Activated CD8-positive, alpha-beta T cell treated with anti-CD3 and anti-CD28 coated beads for 36 hours (primary cell): ENCODE results near the gene TNFRSF11A. TPM values are rescaled to one million over a fixed set of nuclear protein-coding genes. Genes with fewer than 3 reads are reported as not detected.

ENCODE experiments used
- ATAC-seq: fragments of 200-7000 bp; cut with Tn5 transposase; one replicate; pipeline ENCODE4 v1.10.0; 2021; ENCODE audit warnings: mild to moderate bottlenecking, moderate library complexity
- CTCF ChIA-PET: fragments of 350-600 bp; sonication (Branson Sonifier 250); formaldehyde crosslinking; loops from one replicate; lab custom pipeline; 2021; ENCODE audit warnings: antibody characterized with exemption; lab: Charles Lee
- POLR2A ChIA-PET: fragments of 350-600 bp; sonication (Branson Sonifier 250); formaldehyde crosslinking; loops from one replicate; lab custom pipeline; 2021; ENCODE audit warnings: antibody characterized with exemption; lab: Charles Lee
- DNase-seq: peaks from one replicate; pipeline ENCODE4 v3.0.0-alpha.2; 2020
- H3K27ac Mint-ChIP-seq: one replicate; pipeline ENCODE4 v1.8.0; 2021; ENCODE audit warnings: mild to moderate bottlenecking, mixed read lengths
- H3K27me3 Mint-ChIP-seq: one replicate; pipeline ENCODE4 v1.8.0; 2021; ENCODE audit warnings: mixed read lengths
- H3K36me3 Mint-ChIP-seq: one replicate; pipeline ENCODE4 v1.8.0; 2021; ENCODE audit warnings: low read depth, mixed read lengths
- H3K4me1 Mint-ChIP-seq: one replicate; pipeline ENCODE4 v1.8.0; 2021; ENCODE audit warnings: low read depth, mixed read lengths
- H3K4me3 Mint-ChIP-seq: one replicate; pipeline ENCODE4 v1.8.0; 2021; ENCODE audit warnings: mild to moderate bottlenecking, moderate library complexity, mixed read lengths
- H3K9me3 Mint-ChIP-seq: one replicate; pipeline ENCODE4 v1.8.0; 2021; ENCODE audit warnings: mixed read lengths
- CTCF ChIP-seq: fragments of 200-600 bp; IDR thresholded peaks from one replicate; pipeline ENCODE4 v1.8.0; 2022; ENCODE audit warnings: antibody characterized with exemption, mild to moderate bottlenecking
- intact Hi-C: fragments of 100-400 bp; cut with micrococcal nuclease; formaldehyde crosslinking; loops from one replicate; pipeline ENCODE4 v1.10.0; 2022
- total RNA-seq, 2 experiments: library from RNA; stranded (reverse); gene quantifications; one replicate each; pipeline ENCODE4 v1.2.3, GENCODE V29; 2021

Gene TNFRSF11A
- total RNA-seq, 2 experiments from 2014 or later, result 7.3 to 8.0 TPM

DNA sequence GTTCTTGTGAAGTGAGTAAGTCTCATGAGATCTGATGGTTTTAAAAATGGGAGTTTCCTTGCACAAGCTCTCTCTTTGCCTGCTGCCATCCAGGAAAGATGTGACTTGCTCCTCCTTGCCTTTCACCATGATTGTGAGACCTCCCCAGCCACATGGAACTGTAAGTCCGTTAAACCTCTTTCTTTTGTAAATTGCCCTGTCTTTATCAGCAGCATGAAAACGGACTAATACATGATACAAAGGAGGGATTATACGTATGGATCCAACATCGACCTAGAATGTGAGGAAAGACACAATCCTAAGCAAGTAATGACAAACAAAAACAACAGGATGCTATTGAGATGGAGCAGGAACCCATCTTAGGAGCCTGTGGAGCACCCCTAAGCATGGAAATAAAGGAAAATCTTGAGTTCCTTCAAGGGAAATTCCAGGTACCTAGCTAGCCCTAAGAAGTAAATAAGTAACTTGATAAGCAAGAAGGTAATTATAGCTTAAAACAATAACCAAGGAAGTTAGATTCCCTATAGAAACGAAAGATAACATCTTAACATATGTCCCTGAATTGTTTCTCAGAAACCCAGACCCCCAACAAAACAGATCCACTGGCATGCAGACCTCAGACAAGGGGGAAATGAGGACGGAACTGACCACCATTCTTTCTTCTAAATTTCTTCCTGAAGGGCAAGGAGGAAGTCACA lies 1.5 kb upstream of the TNFRSF11A start:
- no peak for TF ChIP-seq CTCF
- CTCF ChIA-PET, result interaction anchor here (1.2 to 3.3 kb wide), 7 partner anchors 8 to 261 kb away, joined by 3 to 18 read pairs (median 6); no protein-coding TSS in a partner anchor
- no peak for ATAC-seq
- POLR2A ChIA-PET, result interaction anchor here (1.3 kb wide), 1 partner anchor 11 kb away, joined by 3 read pairs; no protein-coding TSS in a partner anchor
- no peak overlapping the region for H3K27ac Mint-ChIP-seq
- H3K4me1 Mint-ChIP-seq, result peaks cover 20% of the 10 kb centered on the region
- DNase-seq, result no peak
- H3K36me3 Mint-ChIP-seq, result no peaks in the 10 kb centered on the region
- no peak overlapping the region for H3K4me3 Mint-ChIP-seq
- no peaks in the 10 kb centered on the region for H3K9me3 Mint-ChIP-seq
- peaks cover 58% of the 10 kb centered on the region for H3K27me3 Mint-ChIP-seq
- intact Hi-C loops, result no loop called here

DNA sequence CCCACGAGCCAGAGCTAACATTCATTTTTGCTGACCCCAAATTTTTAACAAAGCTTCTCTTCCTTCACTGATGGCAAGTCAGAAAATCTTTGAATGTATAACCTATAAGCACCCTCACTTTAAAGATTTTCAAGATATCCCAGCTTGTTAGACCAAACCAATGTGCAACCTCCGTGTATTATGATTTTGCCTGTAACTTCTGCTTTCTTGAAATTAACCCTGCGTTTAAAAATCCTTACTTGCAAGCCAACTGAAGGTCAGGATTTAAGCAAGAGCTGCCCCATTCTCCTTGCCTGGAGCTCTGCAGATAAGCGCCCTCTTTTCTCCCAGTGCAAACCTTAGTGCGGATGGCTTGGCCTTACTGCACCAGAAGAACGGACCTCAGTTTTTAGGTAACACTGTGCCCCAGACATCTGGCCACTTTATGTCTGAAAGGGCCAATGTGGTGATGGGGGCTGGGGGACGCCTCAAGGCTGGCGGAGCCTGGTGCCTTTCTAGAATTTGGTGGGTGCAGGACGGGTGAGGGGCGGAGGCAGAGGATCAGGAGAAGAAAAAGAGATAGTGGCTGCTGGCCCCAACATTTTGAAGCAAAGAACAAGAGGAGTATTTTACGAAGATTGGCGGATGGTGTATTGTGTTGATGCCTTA lies 805 bp upstream of the TNFRSF11A start:
- Mint-ChIP-seq H3K36me3 (no peaks in the 10 kb centered on the region), H3K4me3 (peak overlapping the region; percentile 69), H3K27me3 (peaks cover 64% of the 10 kb centered on the region), H3K9me3 (no peaks in the 10 kb centered on the region), H3K4me1 (peaks cover 27% of the 10 kb centered on the region), H3K27ac (peak overlapping the region; percentile 62)
- TF ChIP-seq CTCF, result no peak
- ChIA-PET CTCF (interaction anchor here (0.6 to 3.3 kb wide), 8 partner anchors 9 to 260 kb away, joined by 3 to 18 read pairs (median 5); no protein-coding TSS in a partner anchor), POLR2A (interaction anchor here (1.3 kb wide), 1 partner anchor 12 kb away, joined by 3 read pairs; no protein-coding TSS in a partner anchor)
- no peak for DNase-seq
- intact Hi-C loops, result no loop called here
- no peak for ATAC-seq

DNA sequence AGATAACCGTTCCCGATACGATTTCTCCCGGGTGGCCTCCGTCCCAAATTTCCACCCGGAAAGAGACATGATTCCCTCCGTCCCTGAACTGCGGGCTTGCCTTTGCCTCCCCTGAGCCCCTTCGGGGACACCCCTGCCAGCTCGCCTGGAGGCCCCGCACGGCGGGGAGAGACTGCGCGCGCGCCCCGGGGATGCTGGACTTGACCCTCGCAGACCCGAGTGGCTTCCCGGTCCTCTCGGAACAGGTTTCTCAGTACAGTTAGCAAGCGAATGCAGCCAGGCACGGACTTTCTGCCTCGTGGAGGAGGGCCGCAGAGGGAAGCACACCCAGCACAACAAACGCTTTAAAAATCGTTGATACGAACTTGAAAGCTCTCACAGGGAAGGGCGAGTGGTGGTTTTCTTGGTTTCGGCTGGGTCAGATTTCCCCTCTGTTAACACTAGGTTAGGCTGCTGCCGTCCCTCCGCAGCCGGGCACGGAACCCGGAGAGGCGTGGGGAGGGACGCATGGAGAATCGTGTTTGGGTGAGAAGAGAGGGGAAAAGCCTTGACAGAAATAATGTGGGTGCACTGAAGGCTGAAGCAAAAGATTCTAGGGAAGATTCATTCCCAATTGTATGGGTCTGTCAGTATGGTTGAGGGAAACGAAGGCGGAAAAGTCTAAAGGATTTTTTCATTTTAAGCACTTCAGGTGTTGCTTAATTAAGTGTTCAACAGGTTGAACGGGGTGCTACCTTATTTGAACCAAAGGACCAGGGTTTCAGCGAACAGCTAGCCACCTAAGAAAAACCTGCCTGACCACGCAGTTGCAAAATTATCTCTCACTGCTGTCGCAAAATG lies 916 bp downstream of the TNFRSF11A start:
- H3K27ac Mint-ChIP-seq, result no peak overlapping the region

More for the DNA sequence above, 916 bp downstream of the TNFRSF11A start:
- TF ChIP-seq CTCF, result no peak
- H3K9me3 Mint-ChIP-seq, result no peaks in the 10 kb centered on the region
- ChIA-PET CTCF (interaction anchor here (0.7 to 3.3 kb wide), 5 partner anchors 11 to 252 kb away, joined by 3 to 18 read pairs (median 5); no protein-coding TSS in a partner anchor), POLR2A (interaction anchor here (1.0 to 1.1 kb wide), 2 partner anchors 9 to 13 kb away, joined by 3 to 4 read pairs; no protein-coding TSS in a partner anchor)
- peaks cover 72% of the 10 kb centered on the region for H3K27me3 Mint-ChIP-seq
- ATAC-seq (peak; percentile 6), DNase-seq (peak; percentile 24)
- H3K36me3 Mint-ChIP-seq, result no peaks in the 10 kb centered on the region
- H3K4me1 Mint-ChIP-seq, result peaks cover 38% of the 10 kb centered on the region
- intact Hi-C loops, result no loop called here
- H3K4me3 Mint-ChIP-seq, result peak overlapping the region; percentile 77
